Activated T-cell treated with anti-CD3 and anti-CD28 coated beads, Interleukin-2, amount 50 U/mL, for 72 hours (primary cell): Measurements from ENCODE around the gene NRM. TPM values are rescaled to one million over a fixed set of nuclear protein-coding genes. Genes with fewer than 3 reads are reported as not detected.
"Not testable (repeated sequence)": the region's sequence is repeated elsewhere in the genome, so short reads cannot be mapped to it uniquely, and the experiment has no call there.

Experiments
- ATAC-seq, 2 donors: fragments of 150-1000 bp; cut with Tn5 transposase; replicated peaks in 1 of 2; 2 replicates each; pipeline ENCODE4 v1.10.0; 2021; ENCODE audit warnings: moderate library complexity in 2 of 2, mild to moderate bottlenecking in 1 of 2
- DNase-seq, 2 donors: peaks; one replicate each; pipeline ENCODE4 v3.0.0; 2021 to 2022; ENCODE audit warnings: mixed read lengths in 1 of 2
- H3K27ac Mint-ChIP-seq: one replicate; pipeline ENCODE4 v1.8.0; 2022; ENCODE audit warnings: mild to moderate bottlenecking, moderate library complexity, mixed read lengths
- H3K27me3 Mint-ChIP-seq: one replicate; pipeline ENCODE4 v1.8.0; 2022; ENCODE audit warnings: low read depth, mixed read lengths
- H3K36me3 Mint-ChIP-seq, 2 donors: one replicate each; pipeline ENCODE4 v1.8.0; 2022; ENCODE audit warnings: mixed read lengths in 2 of 2, mild to moderate bottlenecking in 1 of 2; ENCODE audit not compliant: insufficient read depth in 2 of 2
- H3K4me1 Mint-ChIP-seq: one replicate; pipeline ENCODE4 v1.8.0; 2022; ENCODE audit warnings: low read depth, mixed read lengths
- H3K4me3 Mint-ChIP-seq, 2 donors: one replicate each; pipeline ENCODE4 v1.8.0; 2022; ENCODE audit warnings: mild to moderate bottlenecking in 2 of 2, mixed read lengths in 2 of 2, moderate library complexity in 2 of 2
- H3K9me3 Mint-ChIP-seq, 2 donors: one replicate each; pipeline ENCODE4 v1.8.0; 2022; ENCODE audit warnings: mixed read lengths in 2 of 2
- total RNA-seq, 2 donors: library from RNA; stranded (reverse); gene quantifications; one replicate each; pipeline ENCODE4 v1.2.3, GENCODE V29; 2022

NRM gene
- total RNA-seq, 2 donors from 2014 or later, result 26.9 to 29.6 TPM

GRCh38 chr6:30723843-30724741 lies 33.3 kb upstream of the NRM start:
- peak in 1 of 2 donors; percentile 9 for DNase-seq

GRCh38 chr6:30723159-30723842 lies 32.5 kb upstream of the NRM start:
- peak overlapping the region; percentile 99 for H3K27ac Mint-ChIP-seq
- not testable (repeated sequence) for H3K27me3 Mint-ChIP-seq

More at GRCh38 chr6:30723843-30724741, 33.3 kb upstream of the NRM start:
- peak overlapping the region; percentile 99 for H3K27ac Mint-ChIP-seq
- peaks cover 51% of the 10 kb centered on the region for H3K4me1 Mint-ChIP-seq
- H3K36me3 Mint-ChIP-seq, result peaks cover 28 to 48% of the 10 kb centered on the region in 2 donors
- ATAC-seq, H3K9me3 Mint-ChIP-seq, H3K27me3 Mint-ChIP-seq: not testable (repeated sequence)
- peak overlapping the region; percentile 94 to 96 for H3K4me3 Mint-ChIP-seq

GRCh38 chr6:30722280-30723112 lies 31.7 kb upstream of the NRM start:
- peak overlapping the region; percentile 99 for H3K27ac Mint-ChIP-seq
- ATAC-seq (no peak), DNase-seq (peak; percentile 81 to 88)
- no peaks in the 10 kb centered on the region for H3K27me3 Mint-ChIP-seq
- H3K4me1 Mint-ChIP-seq, result peaks cover 55% of the 10 kb centered on the region
- H3K36me3 Mint-ChIP-seq, result peaks cover 28 to 50% of the 10 kb centered on the region in 2 donors
- H3K9me3 Mint-ChIP-seq, result no peaks in the 10 kb centered on the region
- peak overlapping the region; percentile 94 to 96 for H3K4me3 Mint-ChIP-seq

More at GRCh38 chr6:30723159-30723842, 32.5 kb upstream of the NRM start:
- ATAC-seq, DNase-seq, H3K9me3 Mint-ChIP-seq: not testable (repeated sequence)
- Mint-ChIP-seq H3K4me1 (peaks cover 53% of the 10 kb centered on the region), H3K4me3 (peak overlapping the region; percentile 94 to 96), H3K36me3 (peaks cover 28 to 48% of the 10 kb centered on the region in 2 donors)

GRCh38 chr6:30722025-30722279 lies 31.2 kb upstream of the NRM start:
- not testable (repeated sequence) for H3K9me3 Mint-ChIP-seq, ATAC-seq, H3K27me3 Mint-ChIP-seq
- Mint-ChIP-seq H3K4me1 (peaks cover 59% of the 10 kb centered on the region), H3K4me3 (peak overlapping the region; percentile 94 to 96), H3K27ac (peak overlapping the region; percentile 99), H3K36me3 (peaks cover 28 to 53% of the 10 kb centered on the region in 2 donors)
- DNase-seq, result peak in 1 of 2 donors; percentile 19

GRCh38 chr6:30721198-30722024 lies 30.6 kb upstream of the NRM start:
- DNase-seq (peak; percentile 96 to 98), ATAC-seq (peak; percentile 34 to 37)
- peak overlapping the region; percentile 94 to 96 for H3K4me3 Mint-ChIP-seq
- peaks cover 64% of the 10 kb centered on the region for H3K4me1 Mint-ChIP-seq
- H3K36me3 Mint-ChIP-seq, result peaks cover 32 to 58% of the 10 kb centered on the region in 2 donors
- no peaks in the 10 kb centered on the region for H3K9me3 Mint-ChIP-seq
- no peaks in the 10 kb centered on the region for H3K27me3 Mint-ChIP-seq
- peak overlapping the region; percentile 99 for H3K27ac Mint-ChIP-seq

- peaks cover 71% of the 10 kb centered on the region for H3K4me1 Mint-ChIP-seq
Measured at GRCh38 chr6:30720738-30721197, 30.0 kb upstream of the NRM start.

GRCh38 chr6:30719791-30720737 lies 29.3 kb upstream of the NRM start, which contains the start of gene TUBB:
Gene TUBB (plus strand): TSS chr6:30720352. CDS start chr6:30720507, 155 bp downstream.
- peaks cover 75% of the 10 kb centered on the region for H3K4me1 Mint-ChIP-seq
- peak within 1 kb of the TSS; percentile 99 for H3K27ac Mint-ChIP-seq
- ATAC-seq (peak; percentile 68 to 69), DNase-seq (peak; percentile 95 to 97)
- peaks cover 33 to 63% of the 10 kb centered on the region in 2 donors for H3K36me3 Mint-ChIP-seq
- no peaks in the 10 kb centered on the region for H3K27me3 Mint-ChIP-seq
- peak within 1 kb of the TSS; percentile 94 to 96 for H3K4me3 Mint-ChIP-seq
- no peaks in the 10 kb centered on the region for H3K9me3 Mint-ChIP-seq

More at GRCh38 chr6:30720738-30721197, 30.0 kb upstream of the NRM start:
- Mint-ChIP-seq H3K27me3 (no peaks in the 10 kb centered on the region), H3K9me3 (no peaks in the 10 kb centered on the region), H3K36me3 (peaks cover 33 to 64% of the 10 kb centered on the region in 2 donors), H3K27ac (peak overlapping the region; percentile 99), H3K4me3 (peak overlapping the region; percentile 94 to 96)
- ATAC-seq, result no peak
- peak; percentile 77 to 78 for DNase-seq

- Mint-ChIP-seq H3K9me3 (no peaks in the 10 kb centered on the region), H3K27ac (peak overlapping the region; percentile 99), H3K27me3 (no peaks in the 10 kb centered on the region), H3K36me3 (peaks cover 32 to 62% of the 10 kb centered on the region in 2 donors), H3K4me3 (peak overlapping the region; percentile 94 to 96), H3K4me1 (peaks cover 73% of the 10 kb centered on the region)
- no peak for ATAC-seq
- no peak for DNase-seq
Measured at GRCh38 chr6:30719356-30719755, 28.6 kb upstream of the NRM start.

- H3K27me3 Mint-ChIP-seq, DNase-seq, H3K9me3 Mint-ChIP-seq, ATAC-seq: not testable (repeated sequence)
- peak overlapping the region; percentile 94 to 96 for H3K4me3 Mint-ChIP-seq
- peaks cover 67% of the 10 kb centered on the region for H3K4me1 Mint-ChIP-seq
- H3K36me3 Mint-ChIP-seq, result peaks cover 29 to 60% of the 10 kb centered on the region in 2 donors
- peak overlapping the region; percentile 99 for H3K27ac Mint-ChIP-seq
Measured at GRCh38 chr6:30717845-30718720, 27.3 kb upstream of the NRM start.

- Mint-ChIP-seq H3K4me1 (peaks cover 67% of the 10 kb centered on the region), H3K27me3 (no peaks in the 10 kb centered on the region), H3K4me3 (peak within 1 kb of the TSS; percentile 94 to 96), H3K27ac (peak within 1 kb of the TSS; percentile 98), H3K36me3 (peaks cover 28 to 60% of the 10 kb centered on the region in 2 donors), H3K9me3 (no peaks in the 10 kb centered on the region)
- ATAC-seq, result peak; percentile 78 to 80
- peak; percentile 99 for DNase-seq
Measured at GRCh38 chr6:30717129-30717844, 26.5 kb upstream of the NRM start, which contains the start of gene MDC1. Gene MDC1 (minus strand): TSS chr6:30717281. CDS start chr6:30715175, 2,106 bp downstream.
